GM12878 (cell line): ENCODE measurements around the gene SLC11A1.

Source experiments
- CTCF ChIP-seq, 3 experiments: IDR thresholded peaks in 2 of 3; conservative IDR thresholded peaks in 1 of 3; 2 replicates each; pipeline ENCODE4 v1.5.1; 2011; ENCODE audit warnings: low read depth in 3 of 3, low read length in 3 of 3, mild to moderate bottlenecking in 3 of 3, control low read depth in 2 of 3, moderate library complexity in 2 of 3, inconsistent platforms in 1 of 3, mixed read lengths in 1 of 3; ENCODE audit not compliant: control insufficient read depth in 2 of 3, insufficient read depth in 1 of 3; ENCODE audit errors: extremely low read depth in 1 of 3
- EGR1 ChIP-seq, 2 experiments: IDR thresholded peaks; 1 replicate in 1 of 2; 2 replicates in 1 of 2; pipeline ENCODE4 v1.6.1; 2011 to 2012; ENCODE audit warnings: low read depth in 2 of 2, low read length in 2 of 2, borderline replicate concordance in 1 of 2, mild to moderate bottlenecking in 1 of 2, moderate library complexity in 1 of 2
- ELK1 ChIP-seq: IDR thresholded peaks from 2 replicates; pipeline ENCODE4 v1.6.1; 2012; ENCODE audit warnings: low read depth, low read length, improper control_type of control experiment
- FOXK2 ChIP-seq: fragments of 450-650 bp; IDR thresholded peaks from 2 replicates; pipeline ENCODE4 v1.6.1; 2017; ENCODE audit warnings: mild to moderate bottlenecking, moderate library complexity
- HDAC2 ChIP-seq: fragments of 200-600 bp; sonication (generic); IDR thresholded peaks from 2 replicates; pipeline ENCODE4 v1.6.1; 2017
- IRF3 ChIP-seq: fragments of 450-650 bp; IDR thresholded peaks from 2 replicates; pipeline ENCODE4 v1.6.1; 2014; ENCODE audit warnings: mild to moderate bottlenecking
- IRF4 ChIP-seq: IDR thresholded peaks from 2 replicates; pipeline ENCODE4 v1.6.1; 2011; ENCODE audit warnings: low read depth, low read length
- NFXL1 ChIP-seq: fragments of 450-650 bp; IDR thresholded peaks from 2 replicates; pipeline ENCODE4 v1.6.1; 2017; ENCODE audit warnings: antibody characterized with exemption, mild to moderate bottlenecking, borderline replicate concordance
- NRF1 ChIP-seq: conservative IDR thresholded peaks from 2 replicates; pipeline ENCODE4 v1.6.1; 2011; ENCODE audit warnings: mild to moderate bottlenecking, low read depth, low read length, improper control_type of control experiment
- POLR2AphosphoS5 ChIP-seq: IDR thresholded peaks from 2 replicates; pipeline ENCODE4 v1.6.1; 2011; ENCODE audit warnings: mild to moderate bottlenecking, low read length, inconsistent platforms
- SIN3A ChIP-seq: IDR thresholded peaks from 2 replicates; pipeline ENCODE4 v1.6.1; 2012; ENCODE audit warnings: low read depth, low read length, improper control_type of control experiment
- SMC3 ChIP-seq: IDR thresholded peaks from 2 replicates; pipeline ENCODE4 v1.6.1; 2011; ENCODE audit warnings: low read length, improper control_type of control experiment, borderline replicate concordance
- SPI1 ChIP-seq: IDR thresholded peaks from 2 replicates; pipeline ENCODE4 v1.6.1; 2011; ENCODE audit warnings: low read depth, mild to moderate bottlenecking, low read length, moderate library complexity, borderline replicate concordance; ENCODE audit not compliant: insufficient read depth

GRCh38 chr2:218403810-218404209 is 21.7 kb downstream of the SLC11A1 start:
- TF ChIP-seq CTCF (IDR thresholded peaks at IDR 0.05 in 2 of 3, conservative IDR thresholded peaks at IDR 0.05 in 1 of 3; ENCODE audit: control insufficient read depth in 2 of 3, extremely low read depth in 1 of 3, insufficient read depth in 1 of 3, low read depth in 3 of 3, low read length in 3 of 3) (no peak), NRF1 (no peak), IRF4 (no peak), SMC3 (no peak), HDAC2 (no peak), IRF3 (no peak), SPI1 (no peak), NFXL1 (no peak), POLR2AphosphoS5 (no peak), ELK1 (no peak), FOXK2 (no peak), EGR1 (IDR thresholded peaks at IDR 0.05; ENCODE audit: borderline replicate concordance in 1 of 2, low read depth in 2 of 2, low read length in 2 of 2) (no peak), SIN3A (no peak)
